ENCODE data around the gene GNAZ. TPM values are rescaled to one million over a fixed set of nuclear protein-coding genes. Genes with fewer than 3 reads are reported as not detected.

The GNAZ gene
- total RNA-seq, 1 donor from 2014 or later = 2.9 TPM

- no peak overlapping the region for H3K27ac ChIP-seq (replicated peaks)
- TF ChIP-seq CTCF (IDR thresholded peaks at IDR 0.05; ENCODE audit: borderline replicate concordance) = no peak
- no peaks in the 10 kb centered on the region for H3K4me1 ChIP-seq
- H3K9me3 ChIP-seq (replicated peaks) = no peaks in the 10 kb centered on the region
- no peak overlapping the region for H3K4me3 ChIP-seq
- H3K36me3 ChIP-seq = no peaks in the 10 kb centered on the region
- no peak for DNase-seq
- intact Hi-C loops (cut with micrococcal nuclease) = no loop called here
- H3K27me3 ChIP-seq (ENCODE audit: low read depth) = no peaks in the 10 kb centered on the region
Observed at GRCh38 chr22:23169043-23169406, 98.7 kb downstream of the GNAZ start.

Other genes with a start within 250 kb of the GNAZ start
- 0.47 TPM for gene IGLL5, start 182.7 kb upstream of the GNAZ start, total RNA-seq
- not detected for gene RSPH14, start 71.5 kb downstream of the GNAZ start, total RNA-seq
- 0.47 TPM for gene RAB36, start 75.0 kb downstream of the GNAZ start, total RNA-seq
- gene BCR, start 110.0 kb downstream of the GNAZ start, total RNA-seq = 26.7 TPM